ENCODE data around the gene DSCAML1. TPM values are rescaled to one million over a fixed set of nuclear protein-coding genes. Genes with fewer than 3 reads are reported as not detected.

The DSCAML1 gene
- total RNA-seq, 1 donor from 2014 or later: 0.16 TPM

- H3K4me3 ChIP-seq (ENCODE audit: insufficient read depth, low read depth, low read length): no peak overlapping the region
- no peak overlapping the region for H3K4me2 ChIP-seq (ENCODE audit: low read length)
- Mint-ChIP-seq H3K4me3 (ENCODE audit: unreplicated experiment) (no peak overlapping the region), H3K27ac (ENCODE audit: unreplicated experiment) (no peak overlapping the region), H3K9me3 (ENCODE audit: unreplicated experiment) (peaks cover 3% of the 10 kb centered on the region), H3K27me3 (ENCODE audit: low read depth, unreplicated experiment) (peaks cover 44% of the 10 kb centered on the region), H3K36me3 (ENCODE audit: low read depth, unreplicated experiment) (no peaks in the 10 kb centered on the region), H3K4me1 (ENCODE audit: low read depth, unreplicated experiment) (peaks cover 3% of the 10 kb centered on the region)
- no peaks in the 10 kb centered on the region for H4K20me1 ChIP-seq (ENCODE audit: insufficient read depth, low read length)
- H3K27me3 ChIP-seq (ENCODE audit: insufficient read depth, low read length): peaks cover 3% of the 10 kb centered on the region
- DNase-seq (ENCODE audit: low read depth) (no peak), FAIRE-seq (no peak)
- H3K79me2 ChIP-seq (ENCODE audit: insufficient read depth, low read length): no peaks in the 10 kb centered on the region
- H3K27ac ChIP-seq (ENCODE audit: low read depth, low read length): no peak overlapping the region
- no peaks in the 10 kb centered on the region for H3K9me3 ChIP-seq (ENCODE audit: insufficient read depth, low read depth, low read length)
- no peak for TF ChIP-seq EZH2 (IDR thresholded peaks at IDR 0.05; ENCODE audit: insufficient read depth, low read length)
- TF ChIP-seq CTCF (IDR thresholded peaks at IDR 0.05; ENCODE audit: insufficient read depth, low read depth, low read length): no peak
- H3K9ac ChIP-seq (ENCODE audit: low read length): no peak overlapping the region
- H3K36me3 ChIP-seq (ENCODE audit: insufficient read depth, low read length): no peaks in the 10 kb centered on the region
- H3K4me1 ChIP-seq (ENCODE audit: insufficient read depth, low read length): no peaks in the 10 kb centered on the region
- H2AFZ ChIP-seq (ENCODE audit: low read depth, low read length): no peak overlapping the region
These were observed 173.2 kb downstream of the DSCAML1 start for GRCh38 chr11:117623831-117624271.

GRCh38 chr11:117621226-117621625 lies 175.8 kb downstream of the DSCAML1 start:
- Histone ChIP-seq H3K27ac (ENCODE audit: low read depth, low read length) (no peak overlapping the region), H3K9me3 (ENCODE audit: insufficient read depth, low read depth, low read length) (no peaks in the 10 kb centered on the region), H3K4me1 (ENCODE audit: insufficient read depth, low read length) (no peaks in the 10 kb centered on the region), H3K36me3 (ENCODE audit: insufficient read depth, low read length) (no peaks in the 10 kb centered on the region), H3K27me3 (ENCODE audit: insufficient read depth, low read length) (peaks cover 3% of the 10 kb centered on the region), H3K9ac (ENCODE audit: low read length) (no peak overlapping the region), H2AFZ (ENCODE audit: low read depth, low read length) (no peak overlapping the region), H3K4me3 (ENCODE audit: insufficient read depth, low read depth, low read length) (no peak overlapping the region), H3K79me2 (ENCODE audit: insufficient read depth, low read length) (no peaks in the 10 kb centered on the region), H4K20me1 (ENCODE audit: insufficient read depth, low read length) (no peaks in the 10 kb centered on the region), H3K4me2 (ENCODE audit: low read length) (no peak overlapping the region)
- Mint-ChIP-seq H3K27ac (ENCODE audit: unreplicated experiment) (no peak overlapping the region), H3K27me3 (ENCODE audit: low read depth, unreplicated experiment) (peaks cover 28% of the 10 kb centered on the region), H3K4me3 (ENCODE audit: unreplicated experiment) (no peak overlapping the region), H3K9me3 (ENCODE audit: unreplicated experiment) (peaks cover 3% of the 10 kb centered on the region), H3K4me1 (ENCODE audit: low read depth, unreplicated experiment) (peaks cover 3% of the 10 kb centered on the region), H3K36me3 (ENCODE audit: low read depth, unreplicated experiment) (no peaks in the 10 kb centered on the region)
- FAIRE-seq: no peak
- TF ChIP-seq CTCF (IDR thresholded peaks at IDR 0.05; ENCODE audit: insufficient read depth, low read depth, low read length) (peak; percentile 42), EZH2 (IDR thresholded peaks at IDR 0.05; ENCODE audit: insufficient read depth, low read length) (no peak)
- no peak for DNase-seq (ENCODE audit: low read depth)

- H3K4me1 ChIP-seq (ENCODE audit: insufficient read depth, low read length): no peaks in the 10 kb centered on the region
- Mint-ChIP-seq H3K36me3 (ENCODE audit: low read depth, unreplicated experiment) (no peaks in the 10 kb centered on the region), H3K9me3 (ENCODE audit: unreplicated experiment) (peaks cover 3% of the 10 kb centered on the region), H3K27ac (ENCODE audit: unreplicated experiment) (no peak overlapping the region), H3K4me3 (ENCODE audit: unreplicated experiment) (no peak overlapping the region), H3K27me3 (ENCODE audit: low read depth, unreplicated experiment) (peaks cover 26% of the 10 kb centered on the region), H3K4me1 (ENCODE audit: low read depth, unreplicated experiment) (peaks cover 3% of the 10 kb centered on the region)
- no peaks in the 10 kb centered on the region for H4K20me1 ChIP-seq (ENCODE audit: insufficient read depth, low read length)
- FAIRE-seq: no peak
- H3K27me3 ChIP-seq (ENCODE audit: insufficient read depth, low read length): peaks cover 3% of the 10 kb centered on the region
- H3K4me2 ChIP-seq (ENCODE audit: low read length): no peak overlapping the region
- H3K36me3 ChIP-seq (ENCODE audit: insufficient read depth, low read length): no peaks in the 10 kb centered on the region
- no peak overlapping the region for H3K4me3 ChIP-seq (ENCODE audit: insufficient read depth, low read depth, low read length)
- no peak overlapping the region for H3K27ac ChIP-seq (ENCODE audit: low read depth, low read length)
- H3K9me3 ChIP-seq (ENCODE audit: insufficient read depth, low read depth, low read length): no peaks in the 10 kb centered on the region
- H2AFZ ChIP-seq (ENCODE audit: low read depth, low read length): no peak overlapping the region
- TF ChIP-seq EZH2 (IDR thresholded peaks at IDR 0.05; ENCODE audit: insufficient read depth, low read length) (no peak), CTCF (IDR thresholded peaks at IDR 0.05; ENCODE audit: insufficient read depth, low read depth, low read length) (no peak)
- DNase-seq (ENCODE audit: low read depth): no peak
- H3K79me2 ChIP-seq (ENCODE audit: insufficient read depth, low read length): no peaks in the 10 kb centered on the region
- H3K9ac ChIP-seq (ENCODE audit: low read length): no peak overlapping the region
These were observed 176.4 kb downstream of the DSCAML1 start for GRCh38 chr11:117620659-117621058.
